Measurements from ENCODE around the gene MTA3. TPM values are rescaled to one million over a fixed set of nuclear protein-coding genes. Genes with fewer than 3 reads are reported as not detected.
"Not testable (repeated sequence)": the region's sequence is repeated elsewhere in the genome, so short reads cannot be mapped to it uniquely, and the experiment has no call there.

MTA3 gene
- total and polyA plus RNA-seq, 2 experiments from 2014 or later = 52.2 to 52.9 TPM

DNA sequence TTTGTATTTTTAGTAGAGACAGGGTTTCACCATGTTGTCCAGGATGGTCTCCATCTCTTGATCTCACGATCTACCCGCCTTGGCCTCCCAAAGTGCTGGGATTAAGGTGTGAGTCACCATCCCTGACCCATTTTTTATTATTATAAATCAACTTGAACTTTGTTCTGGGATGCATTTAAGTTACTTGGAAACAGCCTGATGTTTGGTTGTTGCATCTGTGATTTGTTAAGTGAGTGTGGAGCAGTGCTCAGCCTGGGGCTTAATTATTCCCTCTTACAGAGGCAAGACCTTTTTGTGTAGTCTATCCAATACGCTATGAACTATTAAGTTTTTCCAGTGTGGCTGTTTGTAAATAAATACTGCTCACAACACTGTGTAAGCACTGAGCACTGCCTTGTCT lies 32.6 kb downstream of the MTA3 start:
- DNase-seq (ENCODE audit: low read depth in 1 of 2, low spot score in 1 of 2) = no peak
- TF ChIP-seq, protein P1, sequence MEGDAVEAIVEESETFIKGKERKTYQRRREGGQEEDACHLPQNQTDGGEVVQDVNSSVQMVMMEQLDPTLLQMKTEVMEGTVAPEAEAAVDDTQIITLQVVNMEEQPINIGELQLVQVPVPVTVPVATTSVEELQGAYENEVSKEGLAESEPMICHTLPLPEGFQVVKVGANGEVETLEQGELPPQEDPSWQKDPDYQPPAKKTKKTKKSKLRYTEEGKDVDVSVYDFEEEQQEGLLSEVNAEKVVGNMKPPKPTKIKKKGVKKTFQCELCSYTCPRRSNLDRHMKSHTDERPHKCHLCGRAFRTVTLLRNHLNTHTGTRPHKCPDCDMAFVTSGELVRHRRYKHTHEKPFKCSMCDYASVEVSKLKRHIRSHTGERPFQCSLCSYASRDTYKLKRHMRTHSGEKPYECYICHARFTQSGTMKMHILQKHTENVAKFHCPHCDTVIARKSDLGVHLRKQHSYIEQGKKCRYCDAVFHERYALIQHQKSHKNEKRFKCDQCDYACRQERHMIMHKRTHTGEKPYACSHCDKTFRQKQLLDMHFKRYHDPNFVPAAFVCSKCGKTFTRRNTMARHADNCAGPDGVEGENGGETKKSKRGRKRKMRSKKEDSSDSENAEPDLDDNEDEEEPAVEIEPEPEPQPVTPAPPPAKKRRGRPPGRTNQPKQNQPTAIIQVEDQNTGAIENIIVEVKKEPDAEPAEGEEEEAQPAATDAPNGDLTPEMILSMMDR (IDR thresholded peaks at IDR 0.05; ENCODE audit: low read depth, low read length) = no peak
- no peaks in the 10 kb centered on the region for H3K27me3 ChIP-seq
- no peak overlapping the region for H3K4me3 ChIP-seq
- peaks cover 2% of the 10 kb centered on the region for H3K4me1 ChIP-seq (ENCODE audit: low read depth)
- no peaks in the 10 kb centered on the region for H3K9me3 ChIP-seq (ENCODE audit: low read depth)
- no peak overlapping the region for H3K27ac ChIP-seq
- H3K36me3 ChIP-seq = no peaks in the 10 kb centered on the region

DNA sequence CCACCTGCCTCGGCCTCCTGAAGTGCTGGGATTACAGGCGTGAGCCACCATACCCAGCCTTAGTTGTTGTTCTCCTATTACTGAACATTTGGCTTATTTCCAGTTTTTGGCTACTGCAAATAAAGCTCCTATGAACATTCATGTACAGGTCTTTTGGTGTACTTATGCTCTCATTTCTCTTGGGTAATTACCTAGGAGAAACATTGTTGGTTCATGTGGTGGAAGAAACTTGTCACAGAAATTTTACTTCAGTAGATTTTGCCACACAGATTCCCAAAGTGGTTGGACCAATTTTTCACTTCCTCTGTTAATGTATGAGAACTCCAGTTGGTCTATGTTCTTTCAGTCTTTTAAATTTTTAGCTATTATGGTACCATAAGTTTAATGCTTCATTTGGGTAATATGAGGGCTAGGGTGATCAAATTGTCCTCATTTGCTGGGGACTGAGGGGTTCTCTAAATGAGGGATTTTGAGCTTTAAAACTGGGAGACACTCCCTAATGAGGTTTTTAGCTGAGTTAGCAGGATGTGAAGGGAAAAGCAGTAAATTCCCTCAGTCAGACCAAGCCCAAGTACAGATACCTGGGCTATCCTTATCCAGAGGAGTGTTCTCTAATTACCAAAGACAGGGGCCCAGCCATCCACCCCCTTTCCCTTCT lies 33.9 kb downstream of the MTA3 start:
- no peak for DNase-seq (ENCODE audit: low read depth in 1 of 2, low spot score in 1 of 2)
- H3K36me3 ChIP-seq = no peaks in the 10 kb centered on the region
- peaks cover 2% of the 10 kb centered on the region for H3K4me1 ChIP-seq (ENCODE audit: low read depth)
- H3K4me3 ChIP-seq = no peak overlapping the region
- TF ChIP-seq, protein P1 (IDR thresholded peaks at IDR 0.05; ENCODE audit: low read depth, low read length) = no peak
- no peaks in the 10 kb centered on the region for H3K27me3 ChIP-seq
- H3K9me3 ChIP-seq (ENCODE audit: low read depth) = no peaks in the 10 kb centered on the region
- peak overlapping the region; percentile 40 for H3K27ac ChIP-seq

DNA sequence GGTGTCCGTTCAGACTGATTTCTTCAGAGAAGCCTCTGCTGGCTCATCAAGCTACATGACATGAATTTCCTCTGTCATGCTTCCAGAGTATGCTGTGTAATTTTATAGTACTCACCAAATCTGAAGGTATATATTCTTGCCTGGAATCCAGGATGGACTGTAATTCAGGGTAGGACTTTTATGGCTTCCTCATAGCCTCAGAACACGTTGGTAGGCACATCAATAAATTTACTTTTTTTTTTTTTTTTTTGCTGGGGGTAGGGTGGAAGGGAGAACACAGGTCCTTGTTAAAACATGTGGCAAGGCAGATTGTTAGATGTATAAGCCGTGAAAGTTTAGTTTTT lies 34.4 kb downstream of the MTA3 start:
- peaks cover 2% of the 10 kb centered on the region for H3K4me1 ChIP-seq (ENCODE audit: low read depth)
- TF ChIP-seq, protein P1 (IDR thresholded peaks at IDR 0.05; ENCODE audit: low read depth, low read length) = no peak
- H3K36me3 ChIP-seq = no peaks in the 10 kb centered on the region
- no peak overlapping the region for H3K4me3 ChIP-seq
- no peak for DNase-seq (ENCODE audit: low read depth in 1 of 2, low spot score in 1 of 2)
- no peaks in the 10 kb centered on the region for H3K9me3 ChIP-seq (ENCODE audit: low read depth)
- H3K27me3 ChIP-seq = no peaks in the 10 kb centered on the region
- peak overlapping the region; percentile 40 for H3K27ac ChIP-seq

DNA sequence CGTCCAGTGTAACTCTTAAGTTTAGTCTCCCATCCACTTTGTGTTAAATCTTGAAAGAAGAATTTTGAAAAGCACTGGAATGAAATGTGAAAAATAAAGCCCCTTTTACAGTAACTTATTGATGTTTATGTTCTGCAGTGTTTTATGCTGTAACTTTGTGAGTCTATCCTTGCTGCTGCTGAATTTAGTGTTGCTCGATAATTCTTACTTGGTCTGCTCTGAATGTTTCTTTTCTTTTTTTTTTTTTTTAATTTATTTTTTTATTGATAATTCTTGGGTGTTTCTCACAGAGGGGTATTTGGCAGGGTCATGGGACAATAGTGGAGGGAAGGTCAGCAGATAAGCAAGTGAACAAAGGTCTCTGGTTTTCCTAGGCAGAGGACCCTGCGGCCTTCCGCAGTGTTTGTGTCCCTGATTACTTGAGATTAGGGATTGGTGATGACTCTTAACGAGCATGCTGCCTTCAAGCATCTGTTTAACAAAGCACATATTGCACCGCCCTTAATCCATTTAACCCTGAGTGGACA lies 36.0 kb downstream of the MTA3 start:
- H3K27me3 ChIP-seq; DNase-seq (ENCODE audit: low read depth in 1 of 2, low spot score in 1 of 2); H3K27ac ChIP-seq; H3K4me3 ChIP-seq; H3K4me1 ChIP-seq (ENCODE audit: low read depth); H3K9me3 ChIP-seq (ENCODE audit: low read depth); H3K36me3 ChIP-seq: not testable (repeated sequence)

DNA sequence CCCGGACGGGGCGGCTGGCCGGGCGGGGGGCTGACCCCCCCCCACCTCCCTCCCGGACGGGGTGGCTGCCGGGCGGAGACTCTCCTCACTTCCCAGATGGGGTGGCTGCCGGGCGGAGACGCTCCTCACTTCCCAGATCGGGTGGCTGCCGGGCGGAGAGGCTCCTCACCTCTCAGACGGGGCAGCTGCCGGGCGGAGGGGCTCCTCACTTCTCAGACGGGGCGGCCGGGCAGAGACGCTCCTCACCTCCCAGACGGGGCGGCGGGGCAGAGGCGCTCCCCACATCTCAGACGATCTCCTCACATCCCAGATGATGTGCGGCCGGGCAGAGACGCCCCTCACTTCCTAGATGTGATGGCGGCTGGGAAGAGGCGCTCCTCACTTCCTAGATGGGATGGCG lies 37.7 kb downstream of the MTA3 start:
- not testable (repeated sequence) for H3K27me3 ChIP-seq; H3K4me1 ChIP-seq (ENCODE audit: low read depth); H3K9me3 ChIP-seq (ENCODE audit: low read depth); H3K27ac ChIP-seq; H3K4me3 ChIP-seq; DNase-seq (ENCODE audit: low read depth in 1 of 2, low spot score in 1 of 2)
- peaks cover 14% of the 10 kb centered on the region for H3K36me3 ChIP-seq

DNA sequence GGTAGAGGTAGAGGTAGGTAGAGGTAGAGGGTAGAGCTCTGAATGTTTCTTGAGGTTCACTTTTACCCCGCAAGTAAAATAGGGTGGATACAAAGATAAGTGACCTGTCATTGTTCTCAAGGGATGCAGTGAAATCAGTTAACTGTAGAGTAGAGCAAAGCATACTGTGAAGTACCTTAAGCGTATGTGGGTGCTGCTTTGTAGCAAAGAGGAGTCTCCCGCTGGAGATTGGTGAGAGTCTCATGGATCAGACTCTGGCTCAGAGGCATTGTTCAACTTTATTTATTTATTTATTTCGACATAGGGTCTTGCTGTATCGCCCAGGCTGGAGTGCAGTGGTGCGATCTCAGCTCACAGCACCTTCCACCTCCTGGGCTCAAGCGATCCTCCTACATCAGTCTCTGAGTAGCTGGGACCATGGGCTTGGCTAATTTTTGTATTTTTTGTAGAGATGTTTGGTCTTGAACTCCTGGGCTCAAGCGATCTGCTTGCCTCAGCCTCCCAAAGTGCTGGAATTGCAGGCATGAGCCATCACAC lies 38.7 kb downstream of the MTA3 start:
- H3K4me3 ChIP-seq = no peak overlapping the region
- H3K27ac ChIP-seq = no peak overlapping the region
- H3K9me3 ChIP-seq (ENCODE audit: low read depth) = no peaks in the 10 kb centered on the region
- no peak for DNase-seq (ENCODE audit: low read depth in 1 of 2, low spot score in 1 of 2)
- TF ChIP-seq, protein P1 (IDR thresholded peaks at IDR 0.05; ENCODE audit: low read depth, low read length) = no peak
- H3K36me3 ChIP-seq = peaks cover 14% of the 10 kb centered on the region
- no peaks in the 10 kb centered on the region for H3K27me3 ChIP-seq
- no peaks in the 10 kb centered on the region for H3K4me1 ChIP-seq (ENCODE audit: low read depth)
